HFFc6 (cell line): ENCODE results near the gene IQCN. TPM values are rescaled to one million over a fixed set of nuclear protein-coding genes. Genes with fewer than 3 reads are reported as not detected.

ENCODE experiments used
- DNase-seq: peaks from one replicate; pipeline ENCODE4 v3.0.0-alpha.2; 2018
- H3K27ac Mint-ChIP-seq: 2 replicates; pipeline ENCODE4 v1.8.0; 2020; ENCODE audit warnings: mild to moderate bottlenecking, mixed read lengths
- H3K27me3 Mint-ChIP-seq: 2 replicates; pipeline ENCODE4 v1.8.0; 2021; ENCODE audit warnings: mild to moderate bottlenecking, moderate library complexity, mixed read lengths; ENCODE audit not compliant: insufficient read depth
- H3K36me3 Mint-ChIP-seq: 2 replicates; pipeline ENCODE4 v1.8.0; 2021; ENCODE audit warnings: low read depth, mixed read lengths
- H3K4me1 Mint-ChIP-seq: 2 replicates; pipeline ENCODE4 v1.8.0; 2020; ENCODE audit warnings: low read depth, mixed read lengths
- H3K4me3 Mint-ChIP-seq: 2 replicates; pipeline ENCODE4 v1.8.0; 2020; ENCODE audit warnings: mild to moderate bottlenecking, moderate library complexity, mixed read lengths
- H3K9me3 Mint-ChIP-seq: 2 replicates; pipeline ENCODE4 v1.8.0; 2020; ENCODE audit warnings: mild to moderate bottlenecking, mixed read lengths
- CTCF ChIP-seq: fragments of 200-600 bp; sonication (generic); IDR thresholded peaks from 2 replicates; pipeline ENCODE4 v1.5.0; 2021; ENCODE audit warnings: antibody characterized with exemption, mild to moderate bottlenecking
- total RNA-seq, 6 experiments: library from RNA; stranded (reverse); fragmentation: NEBNext Ultra II Directional; extraction: Animal tissue kit (Norgen Biotek cat#: 25700); gene quantifications; 2 replicates in 1 of 6; 3 replicates in 5 of 6; pipeline ENCODE4 v1.2.3, GENCODE V29; 2021

Gene IQCN
- total RNA-seq, 6 experiments from 2014 or later = 0.40 to 0.87 (median 0.55) TPM

DNA sequence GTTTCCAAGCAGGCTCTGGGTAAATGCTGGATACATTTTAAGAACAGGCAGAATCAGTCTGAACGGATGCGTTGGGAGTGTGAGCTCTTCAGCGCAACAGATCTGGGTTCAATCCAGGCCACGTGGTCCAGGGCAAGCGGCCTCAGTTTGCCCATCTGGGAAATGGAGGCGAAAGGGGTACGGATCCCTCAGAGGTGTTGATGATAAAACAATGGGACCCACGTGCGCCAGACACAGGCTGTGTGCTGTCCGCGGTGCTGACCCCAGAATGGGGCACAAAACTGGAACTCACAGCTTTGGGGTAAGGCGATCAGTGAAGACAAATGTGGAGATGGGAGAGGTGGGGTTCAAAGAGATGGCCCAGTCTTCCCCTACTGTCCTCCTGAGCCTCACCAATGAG is 34.9 kb downstream of the IQCN start:
- no peak for TF ChIP-seq CTCF
- no peak for DNase-seq
- Mint-ChIP-seq H3K27me3 (peaks cover 38% of the 10 kb centered on the region), H3K36me3 (peaks cover 4% of the 10 kb centered on the region; the same call in 1 of the 2 replicates), H3K4me3 (no peak overlapping the region), H3K9me3 (no peaks in the 10 kb centered on the region), H3K27ac (no peak overlapping the region), H3K4me1 (no peaks in the 10 kb centered on the region)

DNA sequence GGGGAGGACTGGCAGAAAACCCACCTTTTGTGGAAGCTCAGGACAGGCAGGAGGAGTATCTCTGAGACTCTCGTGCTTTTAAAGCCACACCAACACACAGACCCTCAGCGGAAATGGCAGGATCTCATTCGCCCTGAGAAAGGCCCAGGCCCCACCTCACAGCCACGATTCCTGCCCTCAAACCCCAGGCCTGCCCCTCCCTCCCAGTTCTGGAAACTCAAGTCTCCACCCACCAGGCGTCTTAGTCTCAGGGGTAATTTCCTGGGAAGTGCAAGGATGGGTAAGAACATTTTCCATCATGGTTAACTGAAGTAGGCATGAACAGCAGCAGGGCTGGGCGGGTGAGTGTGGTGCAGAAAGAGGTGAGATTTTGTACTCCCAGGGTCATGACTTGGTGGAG is 40.1 kb downstream of the IQCN start:
- Mint-ChIP-seq H3K9me3 (peaks cover 11% of the 10 kb centered on the region; the same call in 1 of the 2 replicates), H3K4me3 (no peak overlapping the region), H3K36me3 (no peaks in the 10 kb centered on the region), H3K27me3 (peaks cover 23% of the 10 kb centered on the region), H3K4me1 (no peaks in the 10 kb centered on the region), H3K27ac (no peak overlapping the region)
- DNase-seq = no peak
- TF ChIP-seq CTCF = no peak

DNA sequence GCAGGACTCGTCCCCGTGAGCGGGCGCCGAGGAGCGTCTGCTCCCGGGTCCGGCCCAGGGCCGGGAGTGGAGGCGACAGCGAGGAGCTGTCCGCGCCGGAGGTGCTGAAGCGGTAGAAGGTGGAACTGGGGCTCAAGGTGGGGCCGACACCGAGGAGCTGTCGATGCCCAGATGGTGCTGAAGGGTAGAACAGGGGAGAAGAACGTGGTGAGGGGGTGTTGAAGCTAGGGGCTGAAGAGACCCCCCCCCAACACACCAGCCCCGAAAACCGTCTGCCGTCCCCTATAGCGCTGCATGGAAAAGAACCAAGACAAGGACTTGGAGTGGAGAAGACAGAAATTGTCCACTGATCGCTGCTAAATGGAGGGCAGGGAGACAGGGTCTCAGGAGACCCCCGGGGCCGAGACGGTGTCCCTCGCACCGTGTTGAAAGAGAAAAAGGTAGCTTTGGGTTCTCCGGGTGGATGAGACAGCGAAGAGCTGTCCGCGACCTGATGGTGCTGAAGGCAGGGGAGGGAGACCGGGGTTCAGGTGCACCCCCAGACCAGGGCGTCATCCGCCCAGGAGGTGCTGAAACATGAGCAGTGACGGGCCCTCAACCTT is 40.9 kb downstream of the IQCN start:
- Mint-ChIP-seq H3K27ac (no peak overlapping the region), H3K36me3 (no peaks in the 10 kb centered on the region), H3K4me3 (no peak overlapping the region), H3K9me3 (peaks cover 11% of the 10 kb centered on the region; the same call in 1 of the 2 replicates), H3K4me1 (no peaks in the 10 kb centered on the region), H3K27me3 (peaks cover 20% of the 10 kb centered on the region)
- TF ChIP-seq CTCF = no peak
- no peak for DNase-seq

- Mint-ChIP-seq H3K4me1 (no peaks in the 10 kb centered on the region), H3K27me3 (peaks cover 20% of the 10 kb centered on the region), H3K4me3 (no peak overlapping the region), H3K27ac (no peak overlapping the region), H3K36me3 (no peaks in the 10 kb centered on the region), H3K9me3 (peaks cover 11% of the 10 kb centered on the region; the same call in 1 of the 2 replicates)
- TF ChIP-seq CTCF = no peak
- DNase-seq = no peak
These were observed 41.6 kb downstream of the IQCN start for GRCh38 chr19:18232540-18233223.

- Mint-ChIP-seq H3K27ac (no peak overlapping the region), H3K4me3 (no peak overlapping the region), H3K36me3 (no peaks in the 10 kb centered on the region), H3K9me3 (peaks cover 11% of the 10 kb centered on the region; the same call in 1 of the 2 replicates), H3K4me1 (no peaks in the 10 kb centered on the region), H3K27me3 (peaks cover 20% of the 10 kb centered on the region)
- TF ChIP-seq CTCF = no peak
- no peak for DNase-seq
These were observed 42.5 kb downstream of the IQCN start for GRCh38 chr19:18231775-18232174.
